ENCODE data around the gene PADI6.

- no peak for TF ChIP-seq CTCF (IDR thresholded peaks at IDR 0.05; ENCODE audit: poor library complexity)
- TF ChIP-seq EZH2phosphoT487 (IDR thresholded peaks at IDR 0.05; ENCODE audit: low read depth, severe bottlenecking, unreplicated experiment) = no peak
Observed at GRCh38 chr1:17338706-17339493, 33.1 kb upstream of the PADI6 start.

Measured in hepatocyte (in vitro differentiated cells).